GM12864 (cell line): Measurements from ENCODE around the gene PPP1R7.

ENCODE experiments used
- DNase-seq: peaks from one replicate; pipeline ENCODE4 v3.0.0-alpha.2; 2011; ENCODE audit warnings: low read depth
- H3K4me3 ChIP-seq: 2 replicates; pipeline ENCODE4 v1.5.1; 2011; ENCODE audit warnings: mild to moderate bottlenecking, low read depth, low read length, control low read depth
- CTCF ChIP-seq: IDR thresholded peaks from 2 replicates; pipeline ENCODE4 v1.5.1; 2011; ENCODE audit warnings: low read depth, mild to moderate bottlenecking, moderate library complexity, low read length, control low read depth, inconsistent platforms; ENCODE audit errors: missing control alignments

Gene PPP1R7

GRCh38 chr2:241112592-241112991, 37.7 kb upstream of the PPP1R7 start:
- no peak for TF ChIP-seq CTCF
- no peak for DNase-seq
- H3K4me3 ChIP-seq: peak overlapping the region; percentile 1; the same call in 1 of the 2 replicates

GRCh38 chr2:241114836-241115235, 35.4 kb upstream of the PPP1R7 start:
- H3K4me3 ChIP-seq: no peak overlapping the region
- DNase-seq: no peak
- TF ChIP-seq CTCF: no peak

- no peak for TF ChIP-seq CTCF
- H3K4me3 ChIP-seq: no peak overlapping the region
- DNase-seq: no peak
Measured at GRCh38 chr2:241115361-241115760, 34.9 kb upstream of the PPP1R7 start.

GRCh38 chr2:241116606-241117560, 33.4 kb upstream of the PPP1R7 start:
- no peak for DNase-seq
- TF ChIP-seq CTCF: no peak

GRCh38 chr2:241118737-241119505, 31.3 kb upstream of the PPP1R7 start:
- no peak overlapping the region for H3K4me3 ChIP-seq
- TF ChIP-seq CTCF: no peak
- DNase-seq: no peak

More at GRCh38 chr2:241116606-241117560, 33.4 kb upstream of the PPP1R7 start:
- H3K4me3 ChIP-seq: no peak overlapping the region

GRCh38 chr2:241120440-241120839, 29.8 kb upstream of the PPP1R7 start:
- TF ChIP-seq CTCF: no peak
- H3K4me3 ChIP-seq: no peak overlapping the region
- DNase-seq: no peak
